Neuron (in vitro differentiated cells): ENCODE results near the gene CNTNAP2.

ENCODE experiments used
- H2AFZ ChIP-seq: one replicate; pipeline ENCODE4 v1.6.1; 2013; ENCODE audit warnings: low read depth, mild to moderate bottlenecking, inconsistent platforms, low read length, moderate library complexity
- H3K27me3 ChIP-seq: one replicate; pipeline ENCODE4 v1.6.1; 2013; ENCODE audit warnings: low read length; ENCODE audit not compliant: insufficient read depth
- H3K36me3 ChIP-seq: one replicate; pipeline ENCODE4 v1.6.1; 2013; ENCODE audit warnings: low read length; ENCODE audit not compliant: insufficient read depth
- H3K4me1 ChIP-seq: one replicate; pipeline ENCODE4 v1.6.1; 2013; ENCODE audit warnings: low read length; ENCODE audit not compliant: insufficient read depth
- H3K4me3 ChIP-seq: 2 replicates; pipeline ENCODE4 v1.5.1; 2013; ENCODE audit warnings: mild to moderate bottlenecking, low read length, moderate library complexity
- H3K9me3 ChIP-seq: one replicate; pipeline ENCODE4 v1.6.1; 2013; ENCODE audit warnings: low read length

CNTNAP2 gene

GRCh38 chr7:148256433-148256832, 2139.8 kb downstream of the CNTNAP2 start:
- Histone ChIP-seq H3K9me3 (no peaks in the 10 kb centered on the region), H3K27me3 (no peaks in the 10 kb centered on the region), H2AFZ (no peak overlapping the region)

GRCh38 chr7:148260599-148260998, 2144.0 kb downstream of the CNTNAP2 start:
- no peaks in the 10 kb centered on the region for H3K27me3 ChIP-seq
- no peaks in the 10 kb centered on the region for H3K4me1 ChIP-seq
- no peak overlapping the region for H3K4me3 ChIP-seq
- no peaks in the 10 kb centered on the region for H3K36me3 ChIP-seq
- H3K9me3 ChIP-seq = no peaks in the 10 kb centered on the region
- H2AFZ ChIP-seq = no peak overlapping the region

More at GRCh38 chr7:148256433-148256832, 2139.8 kb downstream of the CNTNAP2 start:
- Histone ChIP-seq H3K36me3 (no peaks in the 10 kb centered on the region), H3K4me3 (no peak overlapping the region), H3K4me1 (no peaks in the 10 kb centered on the region)

GRCh38 chr7:148261523-148261922, 2144.9 kb downstream of the CNTNAP2 start:
- H3K36me3 ChIP-seq = no peaks in the 10 kb centered on the region
- no peak overlapping the region for H3K4me3 ChIP-seq
- no peaks in the 10 kb centered on the region for H3K4me1 ChIP-seq
- H3K27me3 ChIP-seq = no peaks in the 10 kb centered on the region
- H3K9me3 ChIP-seq = no peaks in the 10 kb centered on the region
- no peak overlapping the region for H2AFZ ChIP-seq

DNA sequence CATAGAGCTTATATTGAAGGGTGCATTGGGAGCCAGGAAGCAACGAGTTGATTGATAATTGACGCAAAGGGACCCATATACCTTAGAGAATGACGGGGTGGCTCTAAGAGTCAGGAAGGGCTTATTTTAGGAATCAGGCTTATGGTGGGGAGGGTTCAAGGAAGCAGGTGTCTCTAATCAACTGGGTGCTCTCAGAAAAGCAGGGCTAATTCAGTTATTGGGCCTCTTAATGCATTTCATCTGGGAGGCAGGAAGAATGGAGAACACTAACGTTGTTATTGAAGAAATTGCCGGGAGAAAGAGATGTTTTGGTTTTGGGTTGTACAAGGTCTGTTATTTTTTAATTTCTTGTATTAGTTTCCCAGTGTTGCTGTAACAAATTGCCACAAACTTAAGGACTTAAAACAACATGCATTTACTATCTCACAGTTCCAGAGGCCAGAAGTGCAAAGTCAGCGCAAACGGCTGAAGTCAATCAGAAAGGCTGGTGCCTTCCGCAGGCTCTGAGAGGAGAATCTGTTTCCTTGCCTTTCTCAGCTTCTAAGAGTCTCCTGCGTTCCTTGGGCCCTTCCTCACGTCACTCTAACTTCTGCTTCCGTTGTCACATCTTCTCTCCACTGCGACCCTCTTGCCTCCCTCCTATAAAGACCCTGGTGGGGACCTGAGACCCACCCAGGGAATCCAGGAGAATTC, 2145.5 kb downstream of the CNTNAP2 start:
- H2AFZ ChIP-seq = no peak overlapping the region
- H3K9me3 ChIP-seq = no peaks in the 10 kb centered on the region
- H3K4me3 ChIP-seq = no peak overlapping the region
- no peaks in the 10 kb centered on the region for H3K4me1 ChIP-seq
- no peaks in the 10 kb centered on the region for H3K27me3 ChIP-seq
- no peaks in the 10 kb centered on the region for H3K36me3 ChIP-seq

DNA sequence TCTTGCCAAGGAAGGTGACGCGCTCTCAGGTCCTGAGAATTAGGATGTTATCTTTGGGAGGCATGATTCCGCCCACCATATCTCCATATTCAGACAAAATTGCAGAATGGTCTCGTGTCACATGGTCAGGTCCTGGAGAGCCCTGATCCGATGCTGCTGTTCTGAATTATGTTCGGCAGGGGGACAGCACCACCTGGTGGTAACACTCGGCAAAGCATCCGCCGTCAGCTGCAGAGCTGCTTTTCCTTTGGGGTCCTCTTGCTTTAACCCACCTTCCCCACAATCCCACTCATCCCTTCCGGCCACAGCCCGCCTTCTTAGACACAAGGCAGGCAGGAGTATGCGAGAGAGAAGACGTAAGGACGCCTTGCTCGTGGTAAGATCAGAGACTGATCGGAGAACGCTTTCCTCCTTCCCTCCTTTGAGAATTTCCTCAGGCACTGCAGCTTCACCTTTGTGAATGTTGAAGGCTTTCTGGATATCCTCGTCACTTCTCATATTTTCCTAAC, 2146.2 kb downstream of the CNTNAP2 start:
- Histone ChIP-seq H3K4me3 (no peak overlapping the region), H3K4me1 (no peaks in the 10 kb centered on the region), H3K9me3 (no peaks in the 10 kb centered on the region), H3K36me3 (no peaks in the 10 kb centered on the region), H3K27me3 (no peaks in the 10 kb centered on the region), H2AFZ (no peak overlapping the region)

DNA sequence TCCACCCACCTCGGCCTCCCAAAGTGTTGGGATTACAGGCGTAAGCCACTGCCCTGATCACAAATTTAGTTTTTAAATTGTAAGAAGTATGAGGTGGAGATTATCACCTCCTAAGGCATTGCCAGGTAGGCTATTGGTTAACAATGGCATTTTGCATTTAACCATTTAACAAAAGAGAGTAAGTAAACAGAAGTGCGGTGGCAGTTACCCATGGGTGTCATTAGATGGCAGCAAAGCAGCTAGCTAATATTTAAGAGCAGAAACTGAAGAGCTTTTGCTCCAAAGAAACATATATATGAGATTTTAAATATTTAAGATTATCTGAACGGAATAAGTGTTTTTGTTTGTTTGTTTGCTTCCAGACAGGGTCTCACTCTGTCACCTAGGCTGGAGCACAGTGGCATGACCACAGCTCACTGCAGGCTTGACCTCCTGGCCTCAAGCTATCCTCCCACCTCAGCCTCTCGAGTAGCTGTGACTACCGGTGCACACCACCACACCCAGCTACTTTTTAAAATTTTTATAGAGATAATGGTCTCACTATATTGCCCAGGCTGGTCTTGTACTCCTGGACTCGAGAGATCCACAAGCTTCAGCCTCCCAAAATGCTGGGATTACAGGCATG, 2148.4 kb downstream of the CNTNAP2 start:
- no peak overlapping the region for H3K4me3 ChIP-seq
- H3K9me3 ChIP-seq = no peaks in the 10 kb centered on the region
- no peak overlapping the region for H2AFZ ChIP-seq
- H3K4me1 ChIP-seq = no peaks in the 10 kb centered on the region
- no peaks in the 10 kb centered on the region for H3K36me3 ChIP-seq
- no peaks in the 10 kb centered on the region for H3K27me3 ChIP-seq

DNA sequence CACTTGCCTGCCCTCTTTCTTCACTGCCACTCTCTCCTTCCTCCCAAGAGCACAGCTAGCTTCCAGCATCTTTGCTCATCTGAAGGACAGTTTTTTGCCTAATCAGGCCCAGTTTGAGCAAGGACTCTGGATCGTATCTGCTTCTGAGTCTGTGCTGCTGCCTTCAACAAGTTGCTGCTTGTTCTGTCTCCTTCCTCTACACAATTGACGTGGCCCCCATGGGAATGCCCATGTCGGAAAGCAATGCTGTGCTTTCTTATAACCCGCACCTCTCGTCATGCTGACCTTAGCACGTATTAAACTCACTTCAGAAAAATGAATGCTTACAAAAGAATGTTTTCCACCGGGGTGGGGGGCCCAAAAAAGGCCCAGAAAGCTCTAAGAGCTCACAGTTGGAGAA, 2149.3 kb downstream of the CNTNAP2 start:
- H3K27me3 ChIP-seq = no peaks in the 10 kb centered on the region
- H3K9me3 ChIP-seq = no peaks in the 10 kb centered on the region
- no peaks in the 10 kb centered on the region for H3K4me1 ChIP-seq
- H3K36me3 ChIP-seq = no peaks in the 10 kb centered on the region
- H3K4me3 ChIP-seq = no peak overlapping the region
- no peak overlapping the region for H2AFZ ChIP-seq

DNA sequence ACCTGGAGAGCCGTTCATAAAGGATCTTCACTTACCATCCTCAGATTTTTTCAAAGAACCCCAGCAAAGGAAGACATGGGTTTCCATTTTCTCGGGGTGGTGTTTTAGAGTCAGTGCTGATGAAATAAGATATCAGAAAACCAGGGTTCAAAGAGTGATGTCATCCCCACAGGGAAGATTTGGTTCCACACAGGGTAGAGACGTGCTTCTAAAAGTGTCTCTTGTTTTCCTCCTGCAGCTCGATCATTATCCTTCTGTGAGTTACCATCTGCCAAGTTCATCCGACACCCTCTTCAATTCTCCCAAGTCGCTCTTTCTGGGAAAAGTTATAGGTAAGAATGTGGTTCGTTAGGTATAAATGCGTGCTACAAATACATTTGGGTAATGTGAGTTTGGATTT, 2150.2 kb downstream of the CNTNAP2 start:
- no peaks in the 10 kb centered on the region for H3K9me3 ChIP-seq
- no peaks in the 10 kb centered on the region for H3K4me1 ChIP-seq
- H2AFZ ChIP-seq = no peak overlapping the region
- H3K27me3 ChIP-seq = no peaks in the 10 kb centered on the region
- H3K36me3 ChIP-seq = no peaks in the 10 kb centered on the region
- H3K4me3 ChIP-seq = no peak overlapping the region

GRCh38 chr7:148270576-148270975, 2154.0 kb downstream of the CNTNAP2 start:
- H2AFZ ChIP-seq = no peak overlapping the region
- H3K9me3 ChIP-seq = no peaks in the 10 kb centered on the region
- H3K27me3 ChIP-seq = no peaks in the 10 kb centered on the region
- no peak overlapping the region for H3K4me3 ChIP-seq
- no peaks in the 10 kb centered on the region for H3K4me1 ChIP-seq
- no peaks in the 10 kb centered on the region for H3K36me3 ChIP-seq

- no peaks in the 10 kb centered on the region for H3K36me3 ChIP-seq
- H3K9me3 ChIP-seq = no peaks in the 10 kb centered on the region
- no peak overlapping the region for H2AFZ ChIP-seq
- no peaks in the 10 kb centered on the region for H3K27me3 ChIP-seq
- no peak overlapping the region for H3K4me3 ChIP-seq
- H3K4me1 ChIP-seq = peaks cover 12% of the 10 kb centered on the region
Measured at GRCh38 chr7:148274118-148274517, 2157.5 kb downstream of the CNTNAP2 start.

- no peak overlapping the region for H3K4me3 ChIP-seq
- no peaks in the 10 kb centered on the region for H3K27me3 ChIP-seq
- no peak overlapping the region for H2AFZ ChIP-seq
Measured at GRCh38 chr7:148275359-148275890, 2158.8 kb downstream of the CNTNAP2 start.

GRCh38 chr7:148276314-148277041, 2159.9 kb downstream of the CNTNAP2 start:
- H3K4me1 ChIP-seq = peaks cover 12% of the 10 kb centered on the region
- H3K4me3 ChIP-seq = no peak overlapping the region
- no peaks in the 10 kb centered on the region for H3K27me3 ChIP-seq
- H3K9me3 ChIP-seq = no peaks in the 10 kb centered on the region
- H2AFZ ChIP-seq = no peak overlapping the region
- H3K36me3 ChIP-seq = no peaks in the 10 kb centered on the region

More at GRCh38 chr7:148275359-148275890, 2158.8 kb downstream of the CNTNAP2 start:
- Histone ChIP-seq H3K36me3 (no peaks in the 10 kb centered on the region), H3K4me1 (peaks cover 12% of the 10 kb centered on the region), H3K9me3 (no peaks in the 10 kb centered on the region)
